Testis (tissue), 2 donors: ENCODE results near the gene RTN4RL1.

Source experiments
- CTCF ChIP-seq, 3 experiments: fragments of 450-650 bp in 2 of 3; fragments of 200-600 bp in 1 of 3; sonication (generic) in 1 of 3; IDR thresholded peaks; one replicate each; pipeline ENCODE4 v1.5.1; 2016 to 2019; ENCODE audit warnings: antibody characterized with exemption in 3 of 3, mild to moderate bottlenecking in 2 of 3, moderate library complexity in 1 of 3
- POLR2A ChIP-seq: fragments of 450-650 bp; IDR thresholded peaks from one replicate; pipeline ENCODE4 v1.6.1; 2017; ENCODE audit warnings: antibody characterized with exemption, mild to moderate bottlenecking, moderate library complexity

DNA sequence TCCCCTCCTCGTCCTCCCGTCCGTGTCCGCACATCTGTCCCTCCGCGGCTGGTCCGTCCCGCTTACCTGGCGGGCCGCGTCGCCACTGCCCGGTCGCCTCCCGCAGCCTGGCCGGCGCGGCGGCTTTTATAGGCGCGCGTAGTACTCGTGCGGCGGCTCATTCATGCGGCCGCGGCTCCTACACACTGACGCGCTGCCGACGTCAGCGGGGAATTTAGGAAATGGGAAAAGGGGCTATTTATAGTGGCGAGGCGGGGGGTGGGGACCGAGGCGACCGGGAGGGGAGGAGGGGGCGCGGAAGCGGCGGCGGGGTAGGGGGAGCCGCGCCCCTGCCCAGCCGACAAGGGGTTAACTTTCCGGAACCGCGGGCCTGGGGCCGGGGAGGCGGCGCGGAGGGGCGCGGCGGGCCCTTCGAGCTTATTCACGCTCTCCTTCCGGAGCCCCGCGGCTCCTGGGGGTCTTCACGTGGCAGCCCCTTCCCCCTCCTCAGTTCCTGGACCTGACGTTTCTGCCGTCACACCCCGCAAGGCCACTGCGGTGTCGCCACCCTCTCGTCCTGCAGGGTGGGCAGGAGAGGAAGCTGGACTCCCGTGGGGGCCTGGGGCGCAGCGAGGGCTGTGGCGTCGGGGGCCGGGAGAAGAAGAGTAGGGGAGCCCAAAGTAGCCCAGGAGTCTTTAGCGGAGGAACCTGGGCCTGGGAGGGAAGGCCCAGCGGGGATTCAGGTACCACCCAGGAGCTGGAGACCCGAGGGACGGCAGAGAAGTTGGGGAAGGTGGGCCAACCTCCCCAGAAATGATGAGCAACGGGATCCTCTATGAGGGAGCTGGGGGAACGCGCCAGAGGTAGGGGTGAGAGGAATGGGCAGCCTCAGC, 26.2 kb upstream of the RTN4RL1 start:
- TF ChIP-seq CTCF (IDR thresholded peaks at IDR 0.05) (no peak), POLR2A (no peak)
